T-cell (primary cell): ENCODE measurements around the gene ARHGEF12. TPM values are rescaled to one million over a fixed set of nuclear protein-coding genes. Genes with fewer than 3 reads are reported as not detected.

Experiments
- ATAC-seq, 4 experiments: fragments of 200-7000 bp in 3 of 4; fragments of 150-1000 bp in 1 of 4; cut with Tn5 transposase; replicated peaks in 1 of 4; 1 replicate in 3 of 4; 2 replicates in 1 of 4; pipeline ENCODE4 v1.10.0; 2021; ENCODE audit warnings: moderate library complexity in 3 of 4, mild to moderate bottlenecking in 2 of 4, moderate number of reproducible peaks in 1 of 4
- CTCF ChIA-PET, 2 donors: fragments of 300-600 bp; sonication (Branson Sonifier 250); formaldehyde crosslinking; loops; one replicate each; lab custom pipeline; 2022; ENCODE audit warnings: antibody characterized with exemption in 2 of 2; lab: Charles Lee
- POLR2A ChIA-PET, 2 donors: fragments of 300-600 bp; sonication (Branson Sonifier 250); formaldehyde crosslinking; loops; one replicate each; lab custom pipeline; 2022; ENCODE audit warnings: antibody characterized with exemption in 2 of 2; lab: Charles Lee
- DNase-seq, 35 experiments: peaks; one replicate each; pipeline versions ENCODE4 v3.0.0 to v3.0.0-alpha.2; 2013 to 2023
- H3K27ac ChIP-seq: one replicate; pipeline ENCODE4 v1.5.1; 2013; ENCODE audit warnings: low read length
- H3K27me3 ChIP-seq, 2 experiments: replicated peaks in 1 of 2; 1 replicate in 1 of 2; 2 replicates in 1 of 2; pipeline versions ENCODE4 v1.6.1 to v1.7.0; 2013; ENCODE audit warnings: low read length in 1 of 2, mixed read lengths in 1 of 2; ENCODE audit not compliant: control insufficient read depth in 2 of 2, insufficient read depth in 2 of 2; ENCODE audit errors: extremely low read depth in 1 of 2
- H3K36me3 ChIP-seq, 2 donors: 1 replicate in 1 of 2; 2 replicates in 1 of 2; pipeline versions ENCODE4 v1.6.1 to v1.7.0; 2013; ENCODE audit warnings: low read length in 1 of 2; ENCODE audit not compliant: control insufficient read depth in 2 of 2, insufficient read depth in 1 of 2; ENCODE audit errors: extremely low read depth in 1 of 2
- H3K4me1 ChIP-seq, 2 experiments: 1 replicate in 1 of 2; 2 replicates in 1 of 2; pipeline versions ENCODE4 v1.6.1 to v1.7.0; 2013; ENCODE audit warnings: low read length in 2 of 2, mixed read lengths in 1 of 2; ENCODE audit not compliant: insufficient read depth in 2 of 2, control insufficient read depth in 1 of 2; ENCODE audit errors: extremely low read depth in 1 of 2
- H3K4me3 ChIP-seq, 2 donors: 1 replicate in 1 of 2; 2 replicates in 1 of 2; pipeline versions ENCODE4 v1.5.1 to v1.7.0; 2013; ENCODE audit warnings: mild to moderate bottlenecking in 2 of 2, low read length in 1 of 2, moderate library complexity in 1 of 2; ENCODE audit not compliant: control insufficient read depth in 1 of 2; ENCODE audit errors: extremely low read depth in 1 of 2
- H3K9me3 ChIP-seq: 2 replicates; pipeline ENCODE4 v1.7.0; 2013
- H3K27ac Mint-ChIP-seq, 2 donors: one replicate each; pipeline ENCODE4 v1.8.0; 2020 to 2021; ENCODE audit warnings: mild to moderate bottlenecking in 2 of 2, mixed read lengths in 2 of 2
- H3K27me3 Mint-ChIP-seq, 2 donors: one replicate each; pipeline ENCODE4 v1.8.0; 2021 to 2022; ENCODE audit warnings: mixed read lengths in 2 of 2
- H3K36me3 Mint-ChIP-seq: one replicate; pipeline ENCODE4 v1.8.0; 2021; ENCODE audit warnings: mixed read lengths
- H3K4me1 Mint-ChIP-seq, 3 donors: one replicate each; pipeline ENCODE4 v1.8.0; 2020 to 2022; ENCODE audit warnings: mixed read lengths in 3 of 3, mild to moderate bottlenecking in 1 of 3
- H3K4me3 Mint-ChIP-seq, 3 donors: one replicate each; pipeline ENCODE4 v1.8.0; 2020 to 2022; ENCODE audit warnings: mild to moderate bottlenecking in 3 of 3, mixed read lengths in 3 of 3, moderate library complexity in 3 of 3
- H3K9me3 Mint-ChIP-seq, 3 donors: one replicate each; pipeline ENCODE4 v1.8.0; 2020 to 2022; ENCODE audit warnings: mixed read lengths in 3 of 3
- WGBS: methylation state at CpG from one replicate; pipeline ENCODE4 v1.1.5; 2013; ENCODE audit warnings: missing lambda C conversion rate; ENCODE audit not compliant: insufficient coverage; 5-methylcytosine and 5-hydroxymethylcytosine counted together
- total RNA-seq, 35 experiments: library from RNA in 6 of 35; stranded (reverse) in 6 of 35; fragments of 120-200 nt in 1 of 35; gene quantifications; one replicate each; pipeline versions ENCODE4 v1.2.1 to v1.2.4 and lab custom pipeline; 2013 to 2026

Gene ARHGEF12
- total RNA-seq, 5 donors from 2014 or later (not counting 1 experiment from before 2014, with no cell fraction given), result 4.8 to 12.8 (median 8.0) TPM

- ChIA-PET POLR2A (no interaction called here), CTCF (no interaction called here)
- no peak overlapping the region for H3K4me3 Mint-ChIP-seq
- no peaks in the 10 kb centered on the region for H3K4me1 ChIP-seq
- H3K36me3 ChIP-seq, result peaks cover 0 to 5% of the 10 kb centered on the region in 2 donors
- no peaks in the 10 kb centered on the region for H3K4me1 Mint-ChIP-seq
- ATAC-seq (no peak), DNase-seq (no peak)
- H3K27me3 Mint-ChIP-seq, result no peaks in the 10 kb centered on the region
- no peaks in the 10 kb centered on the region for H3K27me3 ChIP-seq
- no peak overlapping the region for H3K27ac ChIP-seq
- H3K27ac Mint-ChIP-seq, result no peak overlapping the region
- H3K9me3 Mint-ChIP-seq, result no peaks in the 10 kb centered on the region
- no peaks in the 10 kb centered on the region for H3K9me3 ChIP-seq
- H3K36me3 Mint-ChIP-seq, result peaks cover 52% of the 10 kb centered on the region
- no peak overlapping the region for H3K4me3 ChIP-seq
- WGBS, result no CpG with 5 or more reads among the region's 3 CpGs
Observed at GRCh38 chr11:120448240-120448639, 112.0 kb downstream of the ARHGEF12 start.

DNA sequence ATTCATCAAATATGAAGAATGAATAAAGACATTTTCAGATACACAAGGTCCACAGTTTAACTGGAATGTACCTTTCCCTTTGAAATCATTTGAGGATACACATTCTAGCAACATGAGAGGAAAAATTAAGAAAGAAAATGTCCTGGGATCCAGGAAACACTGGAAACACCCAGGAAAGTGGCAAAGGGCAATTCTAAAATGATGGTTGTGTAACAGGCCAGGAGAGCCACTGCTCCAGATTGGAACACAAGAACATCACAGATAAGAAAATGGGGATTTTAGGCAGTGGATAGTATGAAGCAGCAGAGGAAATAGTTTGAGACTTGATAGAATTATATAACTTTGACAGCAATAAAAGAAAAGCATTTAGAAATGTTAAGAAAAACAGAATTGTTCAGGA is 119.3 kb downstream of the ARHGEF12 start:
- no peaks in the 10 kb centered on the region for H3K27me3 Mint-ChIP-seq
- Histone ChIP-seq H3K4me1 (no peaks in the 10 kb centered on the region), H3K27me3 (no peaks in the 10 kb centered on the region), H3K36me3 (peaks cover 0 to 6% of the 10 kb centered on the region in 2 donors), H3K27ac (no peak overlapping the region), H3K9me3 (no peaks in the 10 kb centered on the region), H3K4me3 (no peak overlapping the region)
- H3K4me3 Mint-ChIP-seq, result no peak overlapping the region
- ATAC-seq, result no peak
- no peak overlapping the region for H3K27ac Mint-ChIP-seq
- H3K4me1 Mint-ChIP-seq, result no peaks in the 10 kb centered on the region
- no peak for DNase-seq
- ChIA-PET CTCF (no interaction called here), POLR2A (no interaction called here)
- peaks cover 39% of the 10 kb centered on the region for H3K36me3 Mint-ChIP-seq
- no peaks in the 10 kb centered on the region for H3K9me3 Mint-ChIP-seq

DNA sequence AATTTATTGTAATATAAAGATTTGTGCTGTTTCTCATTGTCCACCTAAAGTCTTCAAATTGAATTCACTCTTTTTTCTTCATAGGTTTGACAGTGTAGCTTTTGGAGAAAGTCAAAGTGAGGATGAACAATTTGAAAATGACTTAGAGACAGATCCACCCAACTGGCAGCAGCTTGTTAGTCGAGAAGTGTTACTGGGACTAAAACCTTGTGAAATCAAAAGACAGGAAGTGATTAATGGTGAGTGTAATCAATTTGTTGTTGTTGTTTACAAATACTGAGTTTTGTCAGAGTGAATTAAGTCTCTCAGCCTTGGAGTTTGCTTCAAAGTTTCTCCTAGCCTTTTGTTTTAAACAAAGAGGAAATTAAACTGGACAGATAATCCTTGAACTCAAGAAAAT is 121.8 kb downstream of the ARHGEF12 start:
- no peaks in the 10 kb centered on the region for H3K4me1 Mint-ChIP-seq
- ChIA-PET POLR2A (no interaction called here), CTCF (no interaction called here)
- no peak for DNase-seq
- no peak for ATAC-seq
- whole genome bisulfite sequencing, result 86% methylated on average over 1 of the region's 1 CpG
- no peaks in the 10 kb centered on the region for H3K4me1 ChIP-seq
- no peaks in the 10 kb centered on the region for H3K9me3 ChIP-seq
- H3K36me3 Mint-ChIP-seq, result peaks cover 42% of the 10 kb centered on the region
- H3K27ac Mint-ChIP-seq, result no peak overlapping the region
- no peak overlapping the region for H3K27ac ChIP-seq
- no peaks in the 10 kb centered on the region for H3K27me3 ChIP-seq
- no peaks in the 10 kb centered on the region for H3K27me3 Mint-ChIP-seq
- H3K36me3 ChIP-seq, result peaks cover 0 to 4% of the 10 kb centered on the region in 2 donors
- H3K4me3 ChIP-seq, result no peak overlapping the region
- no peaks in the 10 kb centered on the region for H3K9me3 Mint-ChIP-seq
- H3K4me3 Mint-ChIP-seq, result no peak overlapping the region

DNA sequence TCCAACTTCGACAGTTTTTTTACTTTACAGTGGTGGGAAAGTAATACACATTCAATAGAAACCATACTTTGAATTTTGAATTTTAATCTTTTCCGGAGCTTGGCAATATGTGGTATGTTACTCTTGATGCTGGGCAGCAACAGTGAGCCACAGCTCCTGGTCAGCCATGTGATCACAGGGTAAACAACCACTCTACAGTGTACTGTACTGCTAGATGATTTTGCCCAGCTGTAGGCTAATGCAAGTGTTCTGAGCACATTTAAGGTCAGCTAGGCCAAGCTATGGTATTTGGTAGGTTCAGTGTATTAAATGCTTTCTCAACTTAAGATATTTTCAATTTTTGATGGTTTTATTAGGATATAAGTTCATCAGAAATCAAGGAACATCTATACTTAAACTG is 126.6 kb downstream of the ARHGEF12 start:
- Histone ChIP-seq H3K4me3 (no peak overlapping the region), H3K27me3 (no peaks in the 10 kb centered on the region), H3K36me3 (peaks cover 0 to 3% of the 10 kb centered on the region in 2 donors), H3K27ac (no peak overlapping the region), H3K9me3 (no peaks in the 10 kb centered on the region), H3K4me1 (no peaks in the 10 kb centered on the region)
- no peaks in the 10 kb centered on the region for H3K4me1 Mint-ChIP-seq
- ATAC-seq (no peak), DNase-seq (no peak)
- no peak overlapping the region for H3K4me3 Mint-ChIP-seq
- CTCF ChIA-PET, result no interaction called here
- no peaks in the 10 kb centered on the region for H3K9me3 Mint-ChIP-seq
- POLR2A ChIA-PET, result no interaction called here
- WGBS, result no CpG with 5 or more reads among the region's 2 CpGs
- no peak overlapping the region for H3K27ac Mint-ChIP-seq
- H3K27me3 Mint-ChIP-seq, result no peaks in the 10 kb centered on the region
- H3K36me3 Mint-ChIP-seq, result peaks cover 38% of the 10 kb centered on the region

DNA sequence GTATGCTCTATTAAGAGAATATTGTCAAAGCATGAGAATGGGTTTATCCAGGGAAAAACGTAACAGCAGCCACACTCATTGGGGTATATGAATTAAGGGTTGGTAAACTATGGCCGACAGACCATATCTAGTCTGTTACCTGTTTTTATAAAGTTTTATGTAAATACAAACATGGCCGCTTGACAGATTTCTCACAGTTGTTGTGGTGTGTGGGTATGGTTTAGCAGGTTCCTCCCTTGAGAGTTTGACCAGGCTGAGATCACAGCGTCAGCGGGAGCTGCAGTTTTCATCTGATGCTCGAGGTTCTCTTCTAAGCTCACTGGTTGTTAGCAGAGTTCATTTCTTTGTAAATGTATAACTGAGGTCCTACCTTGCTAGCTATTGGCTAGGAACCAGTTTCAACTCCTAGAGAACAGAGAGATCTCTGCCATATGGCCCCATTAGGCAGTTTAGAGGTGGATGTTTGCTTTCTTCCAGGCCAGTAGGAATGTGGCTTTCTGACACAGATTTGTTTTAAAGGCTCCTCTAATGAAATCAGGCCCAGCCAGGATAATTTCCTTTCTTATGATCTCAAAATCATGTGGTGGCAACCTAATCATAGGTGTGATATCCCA is 129.8 kb downstream of the ARHGEF12 start:
- POLR2A ChIA-PET, result no interaction called here
- no peaks in the 10 kb centered on the region for H3K9me3 ChIP-seq

DNA sequence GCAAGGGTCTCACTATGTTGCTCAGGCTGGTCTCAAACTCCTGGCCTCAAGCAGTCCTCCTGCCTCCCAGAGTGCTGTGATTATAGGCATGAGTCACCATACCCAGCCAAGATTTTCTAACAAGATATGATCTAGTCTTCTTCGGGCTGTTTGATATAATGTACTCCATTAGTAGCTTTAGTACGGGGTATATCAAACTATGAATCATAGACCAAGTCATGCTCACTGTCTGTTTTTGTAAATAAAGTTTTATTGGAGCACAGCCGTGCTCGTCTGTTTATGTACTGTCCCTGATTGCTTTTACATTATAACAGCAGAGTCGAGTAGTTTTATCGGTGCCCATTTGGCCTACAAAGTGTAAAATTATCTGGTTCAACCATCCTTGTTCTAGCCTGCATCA is 131.4 kb downstream of the ARHGEF12 start:
- H3K27ac Mint-ChIP-seq, result no peak overlapping the region
- Histone ChIP-seq H3K4me3 (no peak overlapping the region), H3K27me3 (no peaks in the 10 kb centered on the region), H3K27ac (no peak overlapping the region), H3K4me1 (no peaks in the 10 kb centered on the region), H3K9me3 (no peaks in the 10 kb centered on the region), H3K36me3 (peaks cover 0 to 5% of the 10 kb centered on the region in 2 donors)
- no peaks in the 10 kb centered on the region for H3K4me1 Mint-ChIP-seq
- ATAC-seq (no peak), DNase-seq (no peak)
- CTCF ChIA-PET, result no interaction called here
- no peaks in the 10 kb centered on the region for H3K27me3 Mint-ChIP-seq
- WGBS, result no CpG with 5 or more reads among the region's 6 CpGs
- POLR2A ChIA-PET, result no interaction called here
- no peak overlapping the region for H3K4me3 Mint-ChIP-seq
- peaks cover 25% of the 10 kb centered on the region for H3K36me3 Mint-ChIP-seq
- H3K9me3 Mint-ChIP-seq, result no peaks in the 10 kb centered on the region

More for the DNA sequence above, 129.8 kb downstream of the ARHGEF12 start:
- 92% methylated on average over 2 of the region's 6 CpGs for WGBS
- H3K9me3 Mint-ChIP-seq, result no peaks in the 10 kb centered on the region
- H3K4me3 ChIP-seq, result no peak overlapping the region
- DNase-seq, result no peak
- no peak overlapping the region for H3K27ac ChIP-seq
- ATAC-seq, result no peak
- H3K27me3 ChIP-seq, result no peaks in the 10 kb centered on the region
- no peak overlapping the region for H3K27ac Mint-ChIP-seq
- H3K36me3 Mint-ChIP-seq, result peaks cover 37% of the 10 kb centered on the region
- no peaks in the 10 kb centered on the region for H3K4me1 Mint-ChIP-seq
- no peaks in the 10 kb centered on the region for H3K27me3 Mint-ChIP-seq
- H3K4me3 Mint-ChIP-seq, result no peak overlapping the region
- H3K36me3 ChIP-seq, result peaks cover 0 to 3% of the 10 kb centered on the region in 2 donors
- CTCF ChIA-PET, result no interaction called here
- no peaks in the 10 kb centered on the region for H3K4me1 ChIP-seq

DNA sequence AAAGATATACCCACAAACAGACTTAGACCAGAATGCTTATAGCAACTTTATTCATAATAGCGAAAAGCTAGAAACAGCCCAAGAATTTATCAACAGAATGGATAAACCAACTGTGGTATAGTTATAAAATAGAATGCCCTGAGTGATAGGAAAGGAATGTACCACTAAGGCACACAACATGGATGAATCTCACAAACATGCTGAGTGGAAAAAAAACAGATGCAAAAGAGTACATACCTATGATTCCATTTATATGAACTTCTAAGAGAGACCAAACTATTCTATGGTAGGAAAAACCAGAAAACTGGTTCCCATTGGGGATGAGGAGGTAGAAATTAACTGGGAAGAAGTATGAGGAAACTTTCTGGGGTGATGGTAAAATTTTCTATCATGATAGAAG is 134.9 kb downstream of the ARHGEF12 start:
- H3K27me3 ChIP-seq, result no peaks in the 10 kb centered on the region
- H3K4me1 ChIP-seq, result no peaks in the 10 kb centered on the region
- ATAC-seq (no peak), DNase-seq (no peak)
- Mint-ChIP-seq H3K9me3 (no peaks in the 10 kb centered on the region), H3K4me3 (no peak overlapping the region), H3K36me3 (peaks cover 26% of the 10 kb centered on the region), H3K27ac (no peak overlapping the region), H3K4me1 (no peaks in the 10 kb centered on the region), H3K27me3 (no peaks in the 10 kb centered on the region)
- no peak overlapping the region for H3K27ac ChIP-seq
- no CpG with 5 or more reads among the region's 1 CpG for whole genome bisulfite sequencing
- H3K4me3 ChIP-seq, result no peak overlapping the region
- ChIA-PET POLR2A (no interaction called here), CTCF (interaction anchor here in 1 of 2 donors (0.5 kb wide), 1 partner anchor 36 kb away, joined by 6 read pairs; no protein-coding TSS in a partner anchor)
- H3K36me3 ChIP-seq, result peaks cover 0 to 5% of the 10 kb centered on the region in 2 donors
- no peaks in the 10 kb centered on the region for H3K9me3 ChIP-seq
